Measurements from ENCODE around the gene SLC27A1.
"Not testable (repeated sequence)": the region's sequence is repeated elsewhere in the genome, so short reads cannot be mapped to it uniquely, and the experiment has no call there.

Gene SLC27A1

DNA sequence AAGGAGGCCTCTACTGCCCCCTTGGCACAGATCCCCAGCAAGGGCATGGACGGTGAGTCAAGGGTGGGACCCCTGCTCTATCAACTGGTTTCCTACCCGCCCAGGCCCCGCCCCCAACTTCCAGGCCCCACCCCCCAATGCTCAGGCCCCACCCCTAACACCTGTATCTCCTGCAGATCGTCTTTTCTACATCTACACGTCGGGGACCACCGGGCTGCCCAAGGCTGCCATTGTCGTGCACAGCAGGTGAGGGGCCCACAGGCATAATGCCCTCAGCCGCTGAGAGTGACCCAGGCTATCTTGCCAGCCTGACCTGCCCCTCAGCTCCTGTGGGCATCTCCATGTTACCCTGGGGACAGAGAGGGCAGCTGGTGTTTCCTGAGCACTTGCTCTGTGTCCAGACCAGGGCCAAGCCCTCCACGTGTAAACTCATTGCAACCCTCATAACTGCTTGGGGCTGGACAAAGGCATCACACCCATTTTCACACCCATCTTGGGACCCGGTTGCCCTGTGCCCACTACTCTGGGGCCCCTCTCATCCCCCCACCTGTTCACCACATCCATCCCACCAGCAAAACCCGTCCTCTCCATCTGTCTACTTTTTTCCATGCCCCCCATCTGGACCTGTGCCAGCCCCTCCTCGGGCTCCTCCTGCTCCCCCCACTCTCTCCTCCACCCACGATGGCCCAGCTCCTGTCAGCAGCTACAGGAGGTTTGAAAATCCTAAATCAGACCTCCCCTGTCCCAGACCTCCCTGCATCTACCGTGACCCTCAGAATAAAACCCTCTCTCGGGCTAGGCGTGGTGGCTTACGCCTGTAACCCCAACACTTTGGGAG, 17.2 kb downstream of the SLC27A1 start:
- DNase-seq: no peak

DNA sequence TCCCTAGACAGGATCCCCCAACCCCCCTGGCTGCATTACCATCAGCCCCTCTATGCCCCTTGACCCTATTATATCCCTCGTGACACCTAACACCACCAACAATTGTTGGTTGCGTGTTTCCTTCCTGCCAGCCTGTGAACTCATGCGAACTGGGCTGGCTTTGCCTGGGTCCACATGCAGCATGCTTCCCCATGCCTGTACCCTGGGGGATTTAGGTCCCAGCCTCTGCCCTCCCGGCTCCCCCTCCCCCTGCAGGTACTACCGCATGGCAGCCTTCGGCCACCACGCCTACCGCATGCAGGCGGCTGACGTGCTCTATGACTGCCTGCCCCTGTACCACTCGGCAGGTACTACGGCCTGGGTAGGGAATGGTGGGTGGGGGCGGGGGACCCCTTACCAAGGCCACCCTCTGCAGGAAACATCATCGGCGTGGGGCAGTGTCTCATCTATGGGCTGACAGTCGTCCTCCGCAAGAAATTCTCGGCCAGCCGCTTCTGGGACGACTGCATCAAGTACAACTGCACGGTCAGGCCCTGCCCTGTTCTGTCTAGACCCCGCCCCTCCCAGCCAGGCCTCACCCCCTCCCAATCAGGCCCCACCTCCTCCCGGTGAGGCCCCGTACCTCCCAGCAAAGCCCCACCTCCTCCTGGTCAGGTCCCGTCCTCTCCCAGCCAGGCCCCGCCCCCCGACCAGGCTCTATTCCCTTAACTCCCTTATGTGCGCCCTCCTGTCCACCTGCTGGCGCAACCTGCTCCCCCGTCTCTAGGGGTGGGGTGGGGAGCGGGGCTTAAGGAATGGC, 18.5 kb downstream of the SLC27A1 start:
- peak; percentile 98 for DNase-seq

DNA sequence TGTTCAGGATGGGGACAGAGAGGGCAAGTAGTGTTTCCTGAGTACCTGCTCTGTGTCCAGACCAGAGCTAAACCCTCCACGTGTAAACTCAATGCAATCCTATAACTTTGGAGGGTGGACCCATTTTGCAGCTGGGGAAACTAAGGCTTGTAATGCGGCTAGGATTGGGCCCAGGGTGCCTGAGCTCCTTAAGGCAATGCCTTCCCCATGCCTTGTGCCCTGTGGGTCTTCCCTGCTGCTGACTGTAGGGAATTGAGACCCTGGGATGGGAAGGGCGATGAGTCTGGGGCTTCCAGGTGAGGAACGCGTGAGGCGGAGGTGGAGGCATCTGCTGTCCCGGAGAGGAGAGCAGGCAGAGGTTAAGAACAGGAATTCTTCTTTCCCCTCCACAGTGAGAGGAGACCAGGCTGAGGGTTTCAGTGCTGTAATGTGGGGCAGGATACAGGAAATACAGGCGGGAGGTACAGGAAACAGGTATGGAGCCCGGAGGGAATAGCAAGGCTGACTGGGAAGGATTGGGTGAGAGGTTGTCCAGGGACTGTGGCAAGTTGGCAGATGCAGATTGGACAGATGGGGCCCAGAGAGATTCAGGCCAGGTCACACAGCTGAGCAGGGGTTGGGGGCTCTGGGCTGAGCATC, 19.2 kb downstream of the SLC27A1 start:
- no peak for DNase-seq

DNA sequence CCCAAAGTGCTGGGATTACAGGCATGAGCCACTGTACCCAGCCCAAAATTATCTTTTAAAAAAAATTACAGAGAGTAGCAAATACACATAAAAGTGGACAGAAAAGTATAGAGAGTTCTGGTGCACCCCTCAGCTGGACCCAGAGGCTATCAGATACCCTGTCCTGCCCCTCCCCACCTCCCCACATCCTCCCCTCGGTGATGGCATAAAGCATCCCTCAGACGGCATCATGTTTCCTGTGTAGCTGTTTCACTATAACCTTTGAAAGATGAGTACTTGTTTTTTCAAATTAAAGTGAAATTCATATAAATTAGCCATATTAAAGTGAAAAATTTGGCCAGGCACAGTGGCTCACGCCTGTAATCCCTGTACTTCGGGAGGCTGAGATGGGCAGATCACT, 20.1 kb downstream of the SLC27A1 start:
- DNase-seq: no peak

DNA sequence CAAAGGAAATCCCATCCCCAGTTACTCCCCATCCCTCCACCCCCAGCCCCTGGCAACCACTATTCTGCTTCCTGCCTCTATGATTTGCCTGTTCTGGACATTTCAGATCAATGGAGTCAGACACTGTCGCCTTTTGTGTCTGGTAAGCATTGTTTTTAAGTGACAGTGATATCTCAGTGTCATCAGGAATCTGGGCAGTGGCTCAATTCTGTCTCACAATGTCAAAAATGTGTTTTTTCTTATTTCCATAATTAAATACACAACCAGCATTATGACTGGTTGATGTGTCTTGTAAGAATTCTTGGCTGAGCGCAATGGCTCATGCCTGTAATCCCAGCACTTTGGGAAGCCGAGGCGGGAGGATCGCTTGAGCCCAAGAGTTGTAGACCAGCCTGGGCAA, 21.0 kb downstream of the SLC27A1 start:
- no peak for DNase-seq

GRCh38 chr19:17495639-17496296, 25.4 kb downstream of the SLC27A1 start:
- DNase-seq: no peak

- peak; percentile 87 for DNase-seq
Observed at GRCh38 chr19:17496337-17496997, 26.1 kb downstream of the SLC27A1 start.

DNA sequence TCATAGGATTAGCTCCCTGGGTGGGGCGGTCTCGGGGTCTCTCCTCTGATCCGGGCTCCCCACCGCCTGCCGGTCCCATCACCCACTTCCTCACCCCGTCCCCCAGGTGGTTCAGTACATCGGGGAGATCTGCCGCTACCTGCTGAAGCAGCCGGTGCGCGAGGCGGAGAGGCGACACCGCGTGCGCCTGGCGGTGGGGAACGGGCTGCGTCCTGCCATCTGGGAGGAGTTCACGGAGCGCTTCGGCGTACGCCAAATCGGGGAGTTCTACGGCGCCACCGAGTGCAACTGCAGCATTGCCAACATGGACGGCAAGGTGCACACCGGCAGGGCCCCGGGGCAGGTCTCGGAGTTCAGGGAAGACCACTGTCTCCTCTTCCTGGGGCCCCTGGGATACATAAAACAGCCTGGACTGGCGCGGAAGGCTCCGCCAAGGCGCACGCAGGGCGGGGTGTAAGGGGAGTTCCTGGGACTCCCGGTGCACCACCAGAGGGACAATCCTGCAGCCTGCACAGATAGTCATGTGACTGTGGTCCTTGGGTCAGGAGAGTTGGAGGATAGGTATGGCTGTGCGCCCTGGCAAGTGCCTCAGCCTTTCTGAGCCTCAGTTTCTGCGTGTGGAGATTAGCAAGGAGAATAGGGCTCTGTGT, 26.9 kb downstream of the SLC27A1 start:
- no peak for DNase-seq

- not testable (repeated sequence) for DNase-seq
Observed at GRCh38 chr19:17499025-17499424, 28.7 kb downstream of the SLC27A1 start.

- no peak for DNase-seq
Observed at GRCh38 chr19:17499648-17500446, 29.5 kb downstream of the SLC27A1 start.

- DNase-seq: no peak
Observed at GRCh38 chr19:17500447-17501198, 30.3 kb downstream of the SLC27A1 start.

GRCh38 chr19:17503240-17503639, 32.9 kb downstream of the SLC27A1 start:
- no peak for DNase-seq

DNA sequence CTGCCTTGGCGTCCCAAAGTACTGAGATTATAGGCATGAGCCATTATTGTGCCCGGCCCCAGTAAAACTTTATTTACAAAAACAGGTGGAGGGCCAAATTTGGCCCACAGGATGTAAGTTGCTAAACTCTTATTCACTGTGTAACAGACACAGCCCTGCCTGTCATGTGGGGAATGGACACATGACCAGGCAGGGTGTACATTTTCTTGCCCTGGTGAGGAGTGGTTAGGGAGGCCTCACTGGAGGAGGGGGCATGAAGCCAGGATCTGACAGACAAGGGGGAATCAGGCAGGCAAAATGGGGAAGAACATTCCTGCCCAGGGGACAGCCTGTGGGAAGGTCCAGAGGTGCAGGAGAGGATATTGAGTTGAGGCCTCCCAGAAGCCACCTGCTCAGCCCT, 33.7 kb downstream of the SLC27A1 start:
- no peak for DNase-seq

DNA sequence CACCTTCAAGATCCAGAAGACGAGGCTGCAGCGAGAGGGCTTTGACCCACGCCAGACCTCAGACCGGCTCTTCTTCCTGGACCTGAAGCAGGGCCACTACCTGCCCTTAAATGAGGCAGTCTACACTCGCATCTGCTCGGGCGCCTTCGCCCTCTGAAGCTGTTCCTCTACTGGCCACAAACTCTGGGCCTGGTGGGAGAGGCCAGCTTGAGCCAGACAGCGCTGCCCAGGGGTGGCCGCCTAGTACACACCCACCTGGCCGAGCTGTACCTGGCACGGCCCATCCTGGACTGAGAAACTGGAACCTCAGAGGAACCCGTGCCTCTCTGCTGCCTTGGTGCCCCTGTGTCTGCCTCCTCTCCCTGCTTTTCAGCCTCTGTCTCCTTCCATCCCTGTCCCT, 34.1 kb downstream of the SLC27A1 start:
- no peak for DNase-seq

DNA sequence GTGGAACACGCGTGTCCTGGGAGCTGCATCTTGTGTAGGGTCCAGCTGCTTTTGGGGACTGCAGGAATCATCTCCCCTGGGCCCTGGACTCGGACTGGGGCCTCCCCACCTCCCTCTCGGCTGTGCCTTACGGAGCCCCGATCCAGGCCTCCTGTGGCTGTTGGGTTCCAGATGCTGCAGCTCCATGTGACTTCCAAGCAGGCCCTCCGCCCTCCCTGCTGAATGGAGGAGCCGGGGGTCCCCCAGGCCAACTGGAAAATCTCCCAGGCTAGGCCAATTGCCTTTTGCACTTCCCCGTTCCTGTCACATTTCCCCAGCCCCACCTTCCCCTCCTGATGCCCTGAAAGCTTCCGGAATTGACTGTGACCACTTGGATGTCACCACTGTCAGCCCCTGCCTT, 34.9 kb downstream of the SLC27A1 start:
- DNase-seq: no peak

DNA sequence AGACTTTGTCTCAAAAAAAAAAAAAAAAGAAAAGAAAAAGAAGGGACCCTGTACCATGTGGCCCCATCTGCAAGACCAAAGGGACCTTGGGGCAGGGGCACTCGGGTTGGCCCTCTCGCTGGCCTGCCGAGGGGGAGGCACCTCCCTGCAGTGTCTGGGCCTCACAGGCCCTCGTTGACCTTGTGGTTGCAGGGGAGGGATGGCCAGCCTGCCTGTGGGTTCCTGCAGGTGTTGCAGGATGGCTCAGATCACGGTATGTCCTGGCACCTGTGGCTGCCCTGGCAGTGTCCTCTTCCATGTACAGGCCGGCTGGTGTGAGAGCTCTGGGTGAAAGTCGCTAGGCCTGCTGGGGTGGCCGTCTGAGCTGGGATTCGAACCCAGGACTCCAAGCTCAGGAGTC, 36.4 kb downstream of the SLC27A1 start:
- no peak for DNase-seq

DNA sequence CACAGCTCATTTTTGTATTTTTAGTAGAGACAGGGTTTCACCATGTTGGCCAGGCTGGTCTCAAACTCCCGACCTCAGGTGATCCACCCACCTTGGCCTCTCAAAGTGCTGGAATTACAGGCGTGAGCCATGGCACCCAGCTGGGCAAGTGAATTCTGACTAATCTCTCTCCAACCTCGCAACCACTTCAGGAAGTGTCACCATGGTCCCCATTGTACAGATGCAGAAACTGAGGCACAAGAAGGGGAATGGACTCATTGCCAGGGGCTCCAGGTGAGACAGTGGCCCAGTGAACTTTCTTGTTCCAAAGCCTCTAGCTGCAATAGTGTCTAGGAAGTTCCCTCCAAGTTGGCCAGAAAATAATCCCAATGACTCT, 38.2 kb downstream of the SLC27A1 start:
- not testable (repeated sequence) for DNase-seq

GRCh38 chr19:17510220-17510993, 40.1 kb downstream of the SLC27A1 start:
- no peak for DNase-seq

DNA sequence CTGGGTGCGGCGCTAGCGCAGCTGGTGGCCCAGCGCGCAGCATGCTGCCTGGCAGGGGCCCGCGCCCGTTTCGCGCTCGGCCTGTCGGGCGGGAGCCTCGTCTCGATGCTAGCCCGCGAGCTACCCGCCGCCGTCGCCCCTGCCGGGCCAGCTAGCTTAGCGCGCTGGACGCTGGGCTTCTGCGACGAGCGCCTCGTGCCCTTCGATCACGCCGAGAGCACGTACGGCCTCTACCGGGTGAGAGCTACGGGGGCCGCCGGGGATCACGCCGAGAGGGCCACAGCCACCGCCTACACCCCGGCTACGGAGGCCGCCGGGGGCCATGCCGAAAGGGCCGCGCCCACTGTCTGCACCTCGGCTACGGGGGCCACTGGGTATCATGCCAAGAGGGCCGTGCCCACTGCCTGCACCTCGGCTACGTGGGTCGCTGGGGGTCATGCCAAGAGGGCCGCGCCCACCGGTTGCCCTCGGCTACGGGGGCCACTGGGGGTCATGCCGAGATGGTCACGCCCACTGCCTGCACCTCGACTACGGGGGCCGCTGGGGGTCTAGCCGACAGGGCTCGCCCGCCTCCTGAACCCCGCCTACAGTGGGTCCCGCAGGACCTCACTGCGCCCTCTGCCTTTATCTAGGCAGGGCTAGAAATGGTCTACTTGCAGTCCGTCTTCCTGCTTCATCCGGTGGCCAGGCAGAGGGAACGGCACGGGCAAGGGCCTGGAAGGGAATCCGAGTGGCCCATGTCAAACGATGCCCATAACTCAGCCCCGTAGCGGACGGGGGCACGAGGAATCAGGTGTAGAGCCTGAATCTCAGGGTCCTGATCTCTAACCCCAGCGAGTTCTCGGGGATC, 41.6 kb downstream of the SLC27A1 start:
- peak; percentile 79 for DNase-seq
